Kidney tubule cell (primary cell): ENCODE measurements around the gene PMEL.
"Not testable (repeated sequence)": the region's sequence is repeated elsewhere in the genome, so short reads cannot be mapped to it uniquely, and the experiment has no call there.

Experiments used
- DNase-seq: peaks from one replicate; pipeline ENCODE4 v3.0.0-alpha.2; 2018; ENCODE audit warnings: low spot score

PMEL gene

GRCh38 chr12:55965941-55966407 lies at the start of gene PMEL:
TSS of gene PMEL (minus strand) at chr12:55966042. CDS start at chr12:55966011, 31 bp downstream.
- no peak for DNase-seq

GRCh38 chr12:56014205-56014604 lies 48.4 kb upstream of the PMEL start:
- peak; percentile 58 for DNase-seq

- no peak for DNase-seq
Observed at GRCh38 chr12:56013482-56013881, 47.6 kb upstream of the PMEL start.

- DNase-seq = no peak
Observed at GRCh38 chr12:56011509-56012090, 45.8 kb upstream of the PMEL start.

- DNase-seq = no peak
Observed at GRCh38 chr12:56010111-56010570, 44.3 kb upstream of the PMEL start.

- DNase-seq = peak; percentile 15
Observed at GRCh38 chr12:56007564-56008559, 42.0 kb upstream of the PMEL start.

GRCh38 chr12:56004211-56004610 lies 38.4 kb upstream of the PMEL start:
- no peak for DNase-seq

GRCh38 chr12:56003376-56003775 lies 37.5 kb upstream of the PMEL start:
- not testable (repeated sequence) for DNase-seq

- peak; percentile 63 for DNase-seq
Observed at GRCh38 chr12:56001487-56002100, 35.8 kb upstream of the PMEL start.

- not testable (repeated sequence) for DNase-seq
Observed at GRCh38 chr12:55999999-56000540, 34.2 kb upstream of the PMEL start.

GRCh38 chr12:55999522-55999921 lies 33.7 kb upstream of the PMEL start:
- not testable (repeated sequence) for DNase-seq

- no peak for DNase-seq
Observed at GRCh38 chr12:55997535-55997859, 31.7 kb upstream of the PMEL start.

- peak; percentile 97 for DNase-seq
Observed at GRCh38 chr12:55996715-55997534, 31.1 kb upstream of the PMEL start, which contains the start of gene SUOX. TSS of gene SUOX (plus strand) at chr12:55997276. CDS start at chr12:56002222, 4,946 bp downstream.

- peak; percentile 72 for DNase-seq
Observed at GRCh38 chr12:55996201-55996714, 30.4 kb upstream of the PMEL start.

GRCh38 chr12:55995366-55995765 lies 29.5 kb upstream of the PMEL start:
- no peak for DNase-seq

GRCh38 chr12:55993230-55993853 lies 27.5 kb upstream of the PMEL start:
- no peak for DNase-seq

GRCh38 chr12:55991110-55991509 lies 25.3 kb upstream of the PMEL start:
- no peak for DNase-seq

- not testable (repeated sequence) for DNase-seq
Observed at GRCh38 chr12:55985976-55986375, 20.1 kb upstream of the PMEL start.

GRCh38 chr12:55985341-55985740 lies 19.5 kb upstream of the PMEL start:
- DNase-seq = no peak

GRCh38 chr12:55984861-55985260 lies 19.0 kb upstream of the PMEL start:
- no peak for DNase-seq
